DOHH2 (cell line): ENCODE data around the gene FAP.

ENCODE experiments used
- EZH2phosphoT487 ChIP-seq: fragments of 200-600 bp; sonication (generic); IDR thresholded peaks from 2 replicates; pipeline ENCODE4 v1.6.1; 2017; ENCODE audit warnings: borderline replicate concordance, mild to moderate bottlenecking, antibody characterized with exemption, low read length, moderate library complexity, mixed read lengths
- TF ChIP-seq, protein P1 (sequence below): fragments of 200-600 bp; sonication (generic); IDR thresholded peaks from one replicate; pipeline ENCODE4 v1.5.1; 2014; ENCODE audit warnings: antibody characterized with exemption, mild to moderate bottlenecking, low read depth, low read length; ENCODE audit not compliant: poor library complexity, severe bottlenecking

DNA sequence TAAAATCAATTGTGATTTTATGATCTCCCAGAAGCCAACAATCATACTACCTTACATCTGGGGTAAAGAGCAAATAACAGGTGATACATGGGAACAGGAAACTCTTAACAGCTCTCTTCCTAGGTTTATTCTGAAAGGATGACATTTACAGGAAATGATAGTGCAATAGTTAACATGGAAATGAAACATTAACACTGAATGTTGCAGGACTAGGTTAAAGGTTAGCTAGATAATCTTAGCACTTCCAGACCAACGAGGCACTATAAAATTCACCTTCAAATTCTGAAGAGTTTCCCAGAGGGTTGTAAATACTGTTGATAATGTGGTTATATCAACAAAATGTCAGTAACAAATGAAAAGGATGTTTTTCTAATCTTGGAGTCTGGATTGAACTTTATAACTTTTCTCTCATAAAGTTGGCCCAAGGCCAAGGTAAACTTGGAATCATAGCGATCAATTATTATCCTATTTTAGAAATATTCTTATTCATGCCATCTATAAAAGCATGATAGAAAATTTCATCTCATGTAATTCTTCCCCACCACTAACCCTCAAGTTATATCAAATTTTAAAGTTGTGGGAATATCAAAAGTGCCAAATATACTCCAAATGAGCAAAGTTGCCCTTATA lies 58.3 kb downstream of the FAP start:
- TF ChIP-seq EZH2phosphoT487 = no peak
- TF ChIP-seq, protein P1, sequence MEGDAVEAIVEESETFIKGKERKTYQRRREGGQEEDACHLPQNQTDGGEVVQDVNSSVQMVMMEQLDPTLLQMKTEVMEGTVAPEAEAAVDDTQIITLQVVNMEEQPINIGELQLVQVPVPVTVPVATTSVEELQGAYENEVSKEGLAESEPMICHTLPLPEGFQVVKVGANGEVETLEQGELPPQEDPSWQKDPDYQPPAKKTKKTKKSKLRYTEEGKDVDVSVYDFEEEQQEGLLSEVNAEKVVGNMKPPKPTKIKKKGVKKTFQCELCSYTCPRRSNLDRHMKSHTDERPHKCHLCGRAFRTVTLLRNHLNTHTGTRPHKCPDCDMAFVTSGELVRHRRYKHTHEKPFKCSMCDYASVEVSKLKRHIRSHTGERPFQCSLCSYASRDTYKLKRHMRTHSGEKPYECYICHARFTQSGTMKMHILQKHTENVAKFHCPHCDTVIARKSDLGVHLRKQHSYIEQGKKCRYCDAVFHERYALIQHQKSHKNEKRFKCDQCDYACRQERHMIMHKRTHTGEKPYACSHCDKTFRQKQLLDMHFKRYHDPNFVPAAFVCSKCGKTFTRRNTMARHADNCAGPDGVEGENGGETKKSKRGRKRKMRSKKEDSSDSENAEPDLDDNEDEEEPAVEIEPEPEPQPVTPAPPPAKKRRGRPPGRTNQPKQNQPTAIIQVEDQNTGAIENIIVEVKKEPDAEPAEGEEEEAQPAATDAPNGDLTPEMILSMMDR = no peak
